ENCODE measurements around the gene SLC50A1.

SLC50A1 gene

DNA sequence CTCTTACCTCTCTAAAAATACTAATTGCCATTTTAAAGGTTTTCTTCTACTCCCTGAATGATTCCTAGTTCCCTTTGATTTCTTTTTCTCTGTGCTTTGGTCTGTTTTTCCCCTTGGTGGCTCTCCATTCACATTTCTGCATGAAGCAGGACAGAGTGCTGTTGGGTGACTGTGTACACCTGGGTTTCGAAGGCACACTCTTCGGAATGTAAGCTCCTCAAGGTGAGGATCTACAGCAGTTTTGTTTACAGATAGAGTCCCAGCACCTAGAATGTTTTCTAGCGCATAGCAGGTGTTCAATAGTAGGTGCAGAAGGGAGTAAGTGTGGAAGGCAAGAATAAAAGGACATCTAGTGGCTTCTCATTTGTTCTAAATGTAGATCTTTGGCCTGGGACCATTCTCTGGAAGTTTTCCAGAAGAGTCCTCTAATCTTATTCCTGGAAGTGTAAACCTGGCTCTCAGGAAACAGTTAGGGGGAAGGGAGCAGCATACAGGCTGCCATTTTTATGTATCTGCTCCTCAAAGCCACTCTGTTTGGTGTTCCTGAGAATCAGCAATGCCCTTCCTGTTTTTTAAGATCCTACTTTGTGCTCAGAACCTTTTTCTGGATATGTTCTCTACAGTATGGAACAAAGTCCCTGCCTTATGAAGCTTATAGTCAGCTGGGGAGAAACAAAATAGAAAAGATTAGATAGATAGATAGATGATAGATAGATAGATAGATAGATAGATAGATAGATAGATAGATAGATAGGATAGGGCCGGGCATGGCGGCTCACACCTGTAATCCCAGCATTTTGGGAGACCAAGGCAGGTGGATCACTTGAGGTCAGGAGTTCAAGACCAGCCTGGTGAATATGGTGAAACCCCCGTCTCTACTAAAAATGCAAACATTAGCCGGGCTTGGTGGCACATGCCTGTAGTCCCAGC is 30.8 kb upstream of the SLC50A1 start:
- no peak for DNase-seq
- TF ChIP-seq, protein P1, sequence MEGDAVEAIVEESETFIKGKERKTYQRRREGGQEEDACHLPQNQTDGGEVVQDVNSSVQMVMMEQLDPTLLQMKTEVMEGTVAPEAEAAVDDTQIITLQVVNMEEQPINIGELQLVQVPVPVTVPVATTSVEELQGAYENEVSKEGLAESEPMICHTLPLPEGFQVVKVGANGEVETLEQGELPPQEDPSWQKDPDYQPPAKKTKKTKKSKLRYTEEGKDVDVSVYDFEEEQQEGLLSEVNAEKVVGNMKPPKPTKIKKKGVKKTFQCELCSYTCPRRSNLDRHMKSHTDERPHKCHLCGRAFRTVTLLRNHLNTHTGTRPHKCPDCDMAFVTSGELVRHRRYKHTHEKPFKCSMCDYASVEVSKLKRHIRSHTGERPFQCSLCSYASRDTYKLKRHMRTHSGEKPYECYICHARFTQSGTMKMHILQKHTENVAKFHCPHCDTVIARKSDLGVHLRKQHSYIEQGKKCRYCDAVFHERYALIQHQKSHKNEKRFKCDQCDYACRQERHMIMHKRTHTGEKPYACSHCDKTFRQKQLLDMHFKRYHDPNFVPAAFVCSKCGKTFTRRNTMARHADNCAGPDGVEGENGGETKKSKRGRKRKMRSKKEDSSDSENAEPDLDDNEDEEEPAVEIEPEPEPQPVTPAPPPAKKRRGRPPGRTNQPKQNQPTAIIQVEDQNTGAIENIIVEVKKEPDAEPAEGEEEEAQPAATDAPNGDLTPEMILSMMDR (IDR thresholded peaks at IDR 0.05), result no peak
- Mint-ChIP-seq H3K4me3 (no peak overlapping the region), H3K27ac (no peak overlapping the region), H3K4me1 (no peaks in the 10 kb centered on the region), H3K9me3 (no peaks in the 10 kb centered on the region), H3K36me3 (ENCODE audit: low read depth) (no peaks in the 10 kb centered on the region), H3K27me3 (ENCODE audit: low read depth, poor library complexity) (peaks cover 31% of the 10 kb centered on the region)

DNA sequence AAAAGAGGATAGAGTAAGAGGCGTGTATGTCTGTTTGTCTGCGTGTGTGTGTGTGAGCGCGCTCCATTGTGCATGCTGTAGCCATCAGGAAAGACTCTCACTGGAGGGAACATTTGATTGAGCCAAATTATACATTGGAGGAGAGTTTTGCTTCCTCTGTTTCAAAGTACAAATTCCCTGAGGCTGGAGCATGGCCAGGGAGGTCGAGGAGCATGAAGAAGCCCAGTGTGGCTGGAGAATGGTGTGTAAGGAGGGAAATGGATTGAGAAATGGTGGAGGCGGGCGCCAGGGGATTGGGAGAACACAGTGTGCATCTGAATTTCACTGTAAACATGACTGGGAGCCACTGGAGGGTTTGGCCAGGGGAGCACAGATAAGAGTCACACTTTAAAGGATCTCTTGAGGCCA is 30.0 kb upstream of the SLC50A1 start:
- Mint-ChIP-seq H3K9me3 (no peaks in the 10 kb centered on the region), H3K27me3 (ENCODE audit: low read depth, poor library complexity) (peaks cover 31% of the 10 kb centered on the region), H3K4me3 (no peak overlapping the region), H3K36me3 (ENCODE audit: low read depth) (no peaks in the 10 kb centered on the region), H3K27ac (no peak overlapping the region), H3K4me1 (peaks cover 6% of the 10 kb centered on the region)
- TF ChIP-seq, protein P1 (IDR thresholded peaks at IDR 0.05), result no peak
- DNase-seq, result no peak

DNA sequence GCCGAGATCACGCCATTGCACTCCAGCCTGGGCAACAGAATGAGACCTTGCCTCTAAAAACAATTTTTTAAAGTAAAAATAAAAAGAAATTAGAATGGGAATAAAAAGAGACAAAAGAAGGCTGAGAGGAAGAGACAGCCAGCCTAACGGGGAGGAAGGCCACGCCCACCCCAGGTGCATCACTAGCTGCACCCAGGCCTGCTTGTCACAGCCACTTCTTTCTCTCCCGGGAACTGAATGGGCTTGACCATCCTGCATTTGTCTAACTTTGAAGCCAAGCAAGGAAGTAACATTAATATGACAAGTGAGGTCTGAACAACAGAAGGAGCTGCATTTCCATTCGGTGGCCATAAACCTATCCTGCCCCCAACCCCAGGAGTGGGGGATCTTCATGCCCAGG is 28.8 kb upstream of the SLC50A1 start:
- H3K27me3 Mint-ChIP-seq (ENCODE audit: low read depth, poor library complexity), result peaks cover 27% of the 10 kb centered on the region
- peaks cover 19% of the 10 kb centered on the region for H3K4me1 Mint-ChIP-seq
- H3K4me3 Mint-ChIP-seq, result no peak overlapping the region
- no peaks in the 10 kb centered on the region for H3K36me3 Mint-ChIP-seq (ENCODE audit: low read depth)
- H3K27ac Mint-ChIP-seq, result no peak overlapping the region
- DNase-seq, result no peak
- H3K9me3 Mint-ChIP-seq, result no peaks in the 10 kb centered on the region
- TF ChIP-seq, protein P1 (IDR thresholded peaks at IDR 0.05), result no peak

DNA sequence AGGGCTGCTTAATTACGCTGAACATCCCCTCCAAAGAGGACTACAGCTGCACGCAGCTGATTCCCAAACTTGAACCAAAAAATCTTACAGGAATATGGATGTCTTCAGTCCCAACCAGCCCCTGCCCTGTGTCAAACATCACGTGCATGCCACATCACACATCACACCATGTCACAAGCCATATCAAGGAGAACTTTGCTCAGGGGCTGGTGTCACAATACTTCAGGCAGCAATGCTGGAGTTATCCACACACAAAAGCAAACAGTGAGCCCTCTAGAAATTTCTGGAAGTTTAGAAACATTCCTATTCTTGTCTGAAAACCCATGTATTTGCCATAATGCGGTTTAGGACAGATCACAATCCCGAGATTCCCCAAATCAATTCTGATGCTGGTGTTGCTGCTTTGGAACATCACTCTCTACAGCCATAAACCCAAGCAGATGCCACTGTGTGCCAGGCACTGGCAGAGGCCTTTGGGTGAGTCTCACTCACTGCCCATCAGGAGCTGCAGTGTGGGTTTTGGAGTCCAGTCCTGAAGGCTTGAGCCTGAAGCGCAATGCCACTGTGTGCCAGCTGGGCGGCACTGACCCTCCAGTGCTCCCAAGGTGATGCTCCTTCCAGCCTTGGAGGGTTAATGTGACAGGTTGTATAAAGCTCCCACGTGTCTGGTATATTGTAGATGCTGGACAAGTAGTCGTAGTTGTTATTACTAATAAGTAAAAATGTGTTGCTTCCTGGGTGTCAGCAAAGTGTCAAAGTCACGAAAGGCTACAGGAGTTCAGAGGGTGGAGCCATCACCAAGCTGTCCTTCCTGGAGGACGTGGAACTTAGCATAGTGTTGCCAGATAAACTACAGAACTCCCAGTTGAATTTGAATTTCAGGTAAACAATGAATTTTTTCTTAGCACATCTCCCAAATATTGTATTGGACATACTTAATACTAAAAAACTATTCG is 28.1 kb upstream of the SLC50A1 start:
- H3K4me1 Mint-ChIP-seq, result peaks cover 22% of the 10 kb centered on the region
- TF ChIP-seq, protein P1 (IDR thresholded peaks at IDR 0.05), result no peak

DNA sequence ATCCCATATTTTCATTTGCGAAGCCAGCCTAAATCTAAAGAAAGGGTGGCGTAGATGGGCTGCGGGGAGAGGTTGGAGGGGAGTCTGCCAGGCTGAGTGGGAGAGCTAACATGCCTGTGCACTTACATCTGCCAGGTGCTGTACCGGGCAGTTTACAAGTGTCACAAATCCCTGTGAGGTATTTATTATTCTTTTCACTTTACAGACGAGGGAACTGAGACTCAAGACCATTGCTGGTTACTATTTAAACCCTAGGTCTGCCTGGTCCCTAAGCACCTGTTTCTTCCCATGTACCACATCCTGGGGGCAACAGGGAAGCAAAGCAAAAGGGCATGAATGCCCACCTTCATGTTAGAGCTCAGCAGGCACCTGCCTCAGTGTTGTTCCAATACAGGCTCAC is 27.4 kb upstream of the SLC50A1 start:
- Mint-ChIP-seq H3K27ac (no peak overlapping the region), H3K9me3 (no peaks in the 10 kb centered on the region), H3K36me3 (ENCODE audit: low read depth) (no peaks in the 10 kb centered on the region), H3K4me1 (peaks cover 23% of the 10 kb centered on the region), H3K4me3 (no peak overlapping the region), H3K27me3 (ENCODE audit: low read depth, poor library complexity) (peaks cover 23% of the 10 kb centered on the region)
- DNase-seq, result no peak
- TF ChIP-seq, protein P1 (IDR thresholded peaks at IDR 0.05), result no peak

More for the DNA sequence above, 28.1 kb upstream of the SLC50A1 start:
- DNase-seq, result no peak
- no peak overlapping the region for H3K4me3 Mint-ChIP-seq
- no peaks in the 10 kb centered on the region for H3K36me3 Mint-ChIP-seq (ENCODE audit: low read depth)
- no peaks in the 10 kb centered on the region for H3K9me3 Mint-ChIP-seq
- H3K27me3 Mint-ChIP-seq (ENCODE audit: low read depth, poor library complexity), result peaks cover 23% of the 10 kb centered on the region
- H3K27ac Mint-ChIP-seq, result no peak overlapping the region
